GM12801 (cell line): ENCODE results near the gene SNTG2.

Experiments
- TF ChIP-seq, protein P1 (sequence below): IDR thresholded peaks from one replicate; pipeline ENCODE4 v1.5.1; 2011; ENCODE audit warnings: control low read depth; ENCODE audit not compliant: insufficient read length; ENCODE audit errors: extremely low read depth

The SNTG2 gene

DNA sequence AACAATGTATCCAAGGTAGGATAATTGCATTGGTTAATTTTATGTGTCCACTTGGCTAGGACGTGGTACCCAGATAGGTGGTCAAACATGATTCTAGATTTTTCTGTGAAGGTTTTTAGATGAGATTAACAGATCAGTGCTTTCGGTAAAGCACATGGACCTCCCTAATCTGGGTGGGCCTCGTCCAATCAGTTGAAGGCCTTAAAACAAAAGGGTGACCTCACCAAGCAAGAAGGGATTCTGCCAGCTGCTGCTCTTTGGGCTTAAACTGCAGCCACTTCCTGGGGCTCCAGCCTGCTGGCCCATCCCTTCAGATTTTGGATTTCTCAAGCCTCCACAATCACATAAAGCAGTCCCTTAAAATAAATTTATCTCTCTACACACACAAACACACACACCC is 236.5 kb downstream of the SNTG2 start:
- TF ChIP-seq, protein P1, sequence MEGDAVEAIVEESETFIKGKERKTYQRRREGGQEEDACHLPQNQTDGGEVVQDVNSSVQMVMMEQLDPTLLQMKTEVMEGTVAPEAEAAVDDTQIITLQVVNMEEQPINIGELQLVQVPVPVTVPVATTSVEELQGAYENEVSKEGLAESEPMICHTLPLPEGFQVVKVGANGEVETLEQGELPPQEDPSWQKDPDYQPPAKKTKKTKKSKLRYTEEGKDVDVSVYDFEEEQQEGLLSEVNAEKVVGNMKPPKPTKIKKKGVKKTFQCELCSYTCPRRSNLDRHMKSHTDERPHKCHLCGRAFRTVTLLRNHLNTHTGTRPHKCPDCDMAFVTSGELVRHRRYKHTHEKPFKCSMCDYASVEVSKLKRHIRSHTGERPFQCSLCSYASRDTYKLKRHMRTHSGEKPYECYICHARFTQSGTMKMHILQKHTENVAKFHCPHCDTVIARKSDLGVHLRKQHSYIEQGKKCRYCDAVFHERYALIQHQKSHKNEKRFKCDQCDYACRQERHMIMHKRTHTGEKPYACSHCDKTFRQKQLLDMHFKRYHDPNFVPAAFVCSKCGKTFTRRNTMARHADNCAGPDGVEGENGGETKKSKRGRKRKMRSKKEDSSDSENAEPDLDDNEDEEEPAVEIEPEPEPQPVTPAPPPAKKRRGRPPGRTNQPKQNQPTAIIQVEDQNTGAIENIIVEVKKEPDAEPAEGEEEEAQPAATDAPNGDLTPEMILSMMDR, result no peak

- TF ChIP-seq, protein P1, result no peak
These were observed 241.5 kb downstream of the SNTG2 start for GRCh38 chr2:1192121-1192520.

DNA sequence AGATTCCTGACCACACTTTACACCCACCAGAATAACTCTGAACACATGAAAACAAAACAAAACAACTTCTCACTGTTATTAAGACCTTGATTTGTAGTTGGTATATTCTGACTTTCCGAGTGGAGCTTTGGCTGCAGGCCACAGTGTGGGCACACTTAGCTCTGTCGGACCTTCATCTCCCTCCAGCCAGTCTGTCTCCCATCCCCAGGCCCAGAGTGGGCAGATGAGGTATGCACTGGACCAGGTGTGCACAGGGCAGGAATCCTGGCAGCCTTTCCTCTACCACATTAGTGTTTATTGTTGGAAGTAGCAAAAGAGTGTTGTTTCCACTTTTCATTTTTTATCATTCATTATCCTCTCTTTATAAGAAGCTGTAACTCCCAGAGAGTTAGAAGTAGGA is 243.2 kb downstream of the SNTG2 start:
- TF ChIP-seq, protein P1, result no peak

GRCh38 chr2:1203772-1204171 is 253.1 kb downstream of the SNTG2 start:
- TF ChIP-seq, protein P1, result no peak

- TF ChIP-seq, protein P1, result no peak
These were observed 255.2 kb downstream of the SNTG2 start for GRCh38 chr2:1205853-1206252.

DNA sequence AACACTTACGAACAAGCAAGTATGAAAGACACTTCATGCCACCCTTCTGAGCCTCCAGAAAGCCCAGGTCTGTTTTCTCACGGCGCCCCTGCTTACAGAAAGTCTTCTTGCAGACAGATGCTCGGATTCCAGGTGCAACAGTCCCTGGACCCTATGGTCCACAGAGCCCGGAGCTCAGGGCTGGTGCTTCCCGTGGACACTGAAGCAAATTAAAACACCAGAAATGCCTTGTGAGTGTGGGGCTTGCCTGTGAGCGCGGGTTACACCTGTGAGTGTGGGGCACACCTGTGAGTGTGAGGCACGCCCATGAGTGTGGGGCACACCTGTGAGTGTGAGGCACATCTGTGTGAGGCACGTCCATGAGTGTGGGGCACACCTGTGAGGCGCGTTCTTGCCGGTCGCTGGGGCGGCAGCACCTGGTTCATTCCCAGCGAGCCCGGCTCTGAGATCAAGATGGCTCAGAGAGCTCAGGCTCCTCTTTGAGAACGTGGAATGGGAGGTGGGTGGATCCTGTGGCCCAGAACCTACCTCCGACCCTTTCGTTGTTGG is 257.4 kb downstream of the SNTG2 start:
- TF ChIP-seq, protein P1, result no peak

DNA sequence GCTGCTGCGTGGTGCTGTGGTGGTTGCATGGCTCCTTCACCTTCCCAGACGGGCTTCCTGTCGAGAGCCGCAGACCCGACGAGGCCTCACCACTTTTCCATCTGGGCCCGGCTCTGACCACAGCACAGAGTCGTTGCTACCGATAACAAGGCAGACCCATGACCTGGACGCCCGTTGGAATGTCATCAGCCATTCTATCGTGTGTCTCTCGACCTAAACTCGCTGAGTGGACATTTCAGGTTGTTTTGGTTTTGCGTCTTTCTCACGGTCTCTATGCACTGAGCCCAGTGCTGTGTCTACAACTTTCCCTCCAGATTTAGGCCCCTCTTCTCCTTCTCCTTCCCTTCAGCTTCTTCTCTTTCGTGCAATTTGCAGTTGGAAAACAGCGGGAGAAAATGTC is 257.9 kb downstream of the SNTG2 start:
- TF ChIP-seq, protein P1, result no peak
